Measurements from ENCODE around the gene SLC26A2.

The SLC26A2 gene

DNA sequence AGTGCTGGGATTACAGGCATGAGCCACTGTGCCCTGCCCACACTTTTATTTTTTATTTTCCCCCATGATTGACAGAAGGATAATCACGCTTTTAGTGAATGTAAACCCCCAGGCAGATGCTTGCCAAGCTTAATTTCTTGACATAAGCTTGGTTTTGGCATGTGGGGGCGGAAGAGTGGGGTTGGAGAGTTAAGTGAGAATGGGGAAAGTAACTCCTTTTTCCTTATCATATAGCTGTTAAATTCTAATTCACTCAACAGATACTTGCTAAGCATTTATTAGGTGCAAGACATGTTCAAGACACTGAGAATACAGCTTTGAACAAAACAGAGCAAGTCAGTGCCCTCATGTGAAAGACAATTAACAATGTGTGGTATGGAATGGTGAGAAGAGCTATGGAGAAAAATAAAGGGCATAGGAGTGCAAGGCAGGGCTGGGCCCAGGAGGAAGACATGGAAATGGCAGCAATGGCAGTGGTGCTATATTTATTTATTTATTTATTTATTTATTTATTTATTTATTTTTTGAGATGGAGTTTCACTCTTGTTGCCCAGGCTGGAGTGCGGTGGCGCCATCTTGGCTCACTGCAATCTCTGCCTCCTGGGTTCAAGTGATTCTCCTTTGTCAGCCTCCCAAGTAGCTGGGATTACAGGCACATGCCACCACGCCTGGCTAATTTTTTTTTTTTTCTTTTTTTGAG, 2.2 kb downstream of the SLC26A2 start:
- DNase-seq (ENCODE audit: low spot score), result no peak

DNA sequence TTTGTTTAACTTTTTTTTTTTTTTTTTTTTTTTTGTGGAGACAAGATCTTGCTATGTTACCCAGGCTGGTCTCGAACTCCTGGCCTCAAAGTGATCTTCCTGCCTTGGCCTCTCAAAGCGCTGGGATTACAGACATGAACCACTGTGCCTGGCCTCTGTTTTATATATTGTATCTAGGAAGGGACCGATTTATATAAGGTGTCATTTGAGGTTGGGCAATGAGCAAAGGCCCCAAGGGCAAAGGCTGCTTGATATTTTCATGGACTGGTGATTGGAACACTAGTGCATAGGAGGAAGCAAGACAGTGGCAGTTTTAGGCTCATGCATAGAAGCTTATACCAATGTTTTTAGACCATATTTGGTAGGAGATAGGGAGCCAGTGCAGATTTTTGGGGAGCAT, 3.2 kb downstream of the SLC26A2 start:
- no peak for DNase-seq (ENCODE audit: low spot score)

DNA sequence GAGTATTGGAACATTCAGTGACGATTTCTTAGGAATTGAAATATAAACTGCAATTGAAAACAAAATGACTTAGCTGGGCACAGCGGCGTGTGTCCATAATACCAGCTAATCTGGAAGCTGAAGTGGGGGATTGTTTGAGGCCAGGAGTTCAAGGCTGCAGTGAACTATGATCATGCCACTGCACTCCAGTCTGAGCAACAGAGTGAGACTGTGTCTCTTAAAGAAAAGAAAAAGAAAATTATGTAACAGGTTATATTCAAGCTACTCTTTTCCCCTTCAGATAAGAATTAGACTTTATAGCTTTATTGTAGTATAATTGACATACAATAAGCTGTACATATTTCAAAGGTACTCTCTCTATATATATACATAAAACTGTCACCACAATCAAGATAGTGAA, 6.4 kb downstream of the SLC26A2 start:
- no peak for DNase-seq (ENCODE audit: low spot score)

DNA sequence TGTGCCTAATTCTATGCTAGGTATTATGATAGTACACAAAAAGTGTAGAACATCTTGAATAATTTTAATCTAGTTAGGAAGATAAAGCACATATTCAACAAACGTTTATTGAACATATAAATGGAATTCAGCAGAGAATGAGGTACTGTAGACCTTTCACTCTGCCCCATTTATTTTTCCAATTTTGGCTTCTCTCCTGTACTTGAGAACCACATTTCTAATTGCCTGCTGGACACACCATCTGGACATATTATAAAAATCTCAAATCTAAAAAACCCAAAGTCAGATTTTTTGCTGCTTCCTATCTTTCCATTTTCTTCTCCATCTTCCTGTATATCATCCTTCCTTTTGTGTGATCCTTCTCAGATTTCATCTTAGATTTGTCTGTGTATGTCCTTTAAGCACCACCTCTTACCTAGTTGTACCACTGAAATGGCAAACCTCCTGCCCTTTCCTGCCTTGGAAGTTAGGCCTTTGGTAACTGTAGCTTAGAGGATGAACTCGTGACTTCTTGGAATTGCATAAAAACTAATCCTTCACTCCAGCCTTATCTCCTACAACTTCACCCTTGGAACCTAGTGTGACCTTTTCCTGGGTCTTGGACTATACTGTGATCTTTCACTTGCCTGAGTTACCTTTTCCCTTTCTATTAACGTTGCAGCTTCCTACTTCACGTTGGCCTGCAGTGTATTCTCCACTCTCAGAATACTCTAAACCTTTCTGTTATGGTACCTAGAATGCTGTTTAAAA, 8.8 kb downstream of the SLC26A2 start:
- no peak for DNase-seq (ENCODE audit: low spot score)

DNA sequence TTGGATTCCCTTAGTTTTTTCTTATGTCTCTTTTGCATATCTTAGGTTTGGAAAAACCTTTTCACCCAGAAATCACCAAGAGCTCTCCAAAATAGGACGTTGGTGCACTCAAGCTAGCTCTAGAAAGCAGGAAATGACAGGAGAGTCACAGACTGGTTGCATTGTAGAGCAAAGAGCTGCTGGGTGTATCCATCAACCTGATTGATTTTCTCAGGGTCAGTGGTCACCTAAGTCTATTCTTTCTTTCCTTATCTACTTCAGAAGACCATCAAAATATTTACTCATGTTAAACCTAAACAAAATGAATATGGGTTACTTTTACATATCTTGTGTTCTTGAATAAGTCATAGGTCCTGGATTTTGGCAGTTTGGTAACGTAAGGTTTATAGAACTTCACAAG, 14.9 kb downstream of the SLC26A2 start:
- no peak for DNase-seq (ENCODE audit: low spot score)

DNA sequence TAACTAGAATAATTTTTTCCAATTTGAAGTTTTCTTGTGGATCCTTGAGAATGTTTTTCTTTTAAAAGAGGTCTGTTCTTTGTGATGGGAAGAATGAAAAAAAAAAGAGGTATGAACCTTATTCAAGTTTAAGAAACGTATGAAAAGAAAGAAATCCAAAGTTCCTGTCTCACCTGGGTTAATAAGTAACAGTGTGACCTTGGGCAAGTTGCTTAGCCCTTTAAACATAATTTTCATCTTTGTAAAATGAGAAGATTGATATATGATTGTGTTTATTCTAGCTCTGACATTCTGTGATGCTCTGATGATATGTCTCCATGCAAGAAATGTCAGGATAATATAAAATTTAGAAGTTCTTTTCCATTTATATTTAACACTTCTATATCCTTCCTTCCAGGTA, 19.3 kb downstream of the SLC26A2 start:
- no peak for DNase-seq (ENCODE audit: low spot score)

DNA sequence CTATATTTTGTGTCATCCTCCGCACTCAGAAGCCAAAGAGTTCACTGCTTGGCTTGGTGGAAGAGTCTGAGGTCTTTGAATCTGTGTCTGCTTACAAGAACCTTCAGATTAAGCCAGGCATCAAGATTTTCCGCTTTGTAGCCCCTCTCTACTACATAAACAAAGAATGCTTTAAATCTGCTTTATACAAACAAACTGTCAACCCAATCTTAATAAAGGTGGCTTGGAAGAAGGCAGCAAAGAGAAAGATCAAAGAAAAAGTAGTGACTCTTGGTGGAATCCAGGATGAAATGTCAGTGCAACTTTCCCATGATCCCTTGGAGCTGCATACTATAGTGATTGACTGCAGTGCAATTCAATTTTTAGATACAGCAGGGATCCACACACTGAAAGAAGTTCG, 20.6 kb downstream of the SLC26A2 start:
- no peak for DNase-seq (ENCODE audit: low spot score)

DNA sequence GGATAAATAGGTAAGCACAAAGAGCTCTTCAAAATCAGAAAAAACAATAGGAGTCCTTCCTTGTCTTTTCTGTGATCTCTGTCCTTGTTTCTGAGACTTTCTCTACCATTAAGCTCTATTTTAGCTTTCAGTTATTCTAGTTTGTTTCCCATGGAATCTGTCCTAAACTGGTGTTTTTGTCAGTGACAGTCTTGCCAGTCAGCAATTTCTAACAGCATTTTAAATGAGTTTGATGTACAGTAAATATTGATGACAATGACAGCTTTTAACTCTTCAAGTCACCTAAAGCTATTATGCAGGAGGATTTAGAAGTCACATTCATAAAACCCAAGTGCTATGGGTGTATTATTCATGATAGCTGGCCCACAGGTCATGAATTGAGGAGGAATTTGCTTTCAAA, 21.9 kb downstream of the SLC26A2 start:
- no peak for DNase-seq (ENCODE audit: low spot score)

DNA sequence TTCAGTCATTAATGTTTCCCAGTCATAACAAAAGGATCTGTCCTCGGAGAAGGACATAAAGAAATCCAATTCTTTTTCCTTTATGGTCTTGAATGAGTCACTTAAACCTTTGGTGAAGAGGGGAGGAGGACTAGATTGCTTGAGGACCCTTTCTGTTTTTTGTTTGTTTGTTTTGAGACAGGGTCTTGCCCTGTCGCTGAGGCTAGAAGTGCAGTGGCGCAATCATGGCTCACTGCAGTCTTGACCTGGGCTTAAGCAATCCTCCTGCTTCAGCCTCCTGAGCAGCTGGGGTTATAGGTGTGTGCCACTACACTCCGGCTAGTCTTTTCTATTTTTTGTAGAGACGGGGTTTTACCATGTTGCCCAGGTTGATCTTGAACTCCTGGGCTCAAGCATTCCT, 27.6 kb downstream of the SLC26A2 start:
- no peak for DNase-seq (ENCODE audit: low spot score)

DNA sequence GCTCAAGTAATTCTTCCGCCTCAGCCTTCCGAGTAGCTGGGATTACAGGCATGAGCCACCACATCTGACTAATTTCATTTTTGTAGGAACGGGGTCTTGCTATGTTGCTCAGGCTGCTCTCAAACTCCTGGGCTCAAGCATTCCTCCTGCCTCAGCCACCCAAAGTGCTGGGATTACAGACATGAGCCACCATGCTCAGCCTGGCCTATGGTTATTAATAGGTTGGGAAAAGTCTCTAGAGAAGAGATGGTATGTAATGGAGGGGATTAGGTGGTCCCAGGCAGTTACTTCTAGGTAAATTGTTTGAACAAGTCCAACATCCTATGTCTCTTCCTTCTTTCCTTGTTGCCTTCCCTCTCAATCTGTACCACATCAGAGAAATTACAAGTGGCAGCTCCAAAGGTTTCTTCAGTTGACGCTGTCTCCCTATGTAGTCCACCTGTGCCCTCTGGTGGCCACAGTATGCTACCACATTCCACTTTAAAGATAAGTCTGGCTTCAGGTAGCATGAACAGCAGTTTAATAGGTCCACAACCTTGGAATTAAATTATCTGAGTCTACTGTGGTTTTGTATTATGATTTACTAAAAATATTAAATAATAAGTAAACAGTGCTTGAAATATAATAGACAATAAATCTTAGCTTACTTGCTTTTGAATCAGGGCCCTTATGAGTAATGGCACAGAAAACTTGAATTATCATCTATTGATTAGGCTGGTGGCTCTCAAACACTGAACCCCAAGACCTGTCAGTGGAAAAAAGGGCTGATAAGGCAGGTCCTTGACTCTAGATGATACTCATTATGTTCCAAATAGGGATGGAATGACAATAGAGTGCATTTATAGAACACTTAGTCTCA, 30.2 kb downstream of the SLC26A2 start:
- peak; percentile 88 for DNase-seq (ENCODE audit: low spot score)

DNA sequence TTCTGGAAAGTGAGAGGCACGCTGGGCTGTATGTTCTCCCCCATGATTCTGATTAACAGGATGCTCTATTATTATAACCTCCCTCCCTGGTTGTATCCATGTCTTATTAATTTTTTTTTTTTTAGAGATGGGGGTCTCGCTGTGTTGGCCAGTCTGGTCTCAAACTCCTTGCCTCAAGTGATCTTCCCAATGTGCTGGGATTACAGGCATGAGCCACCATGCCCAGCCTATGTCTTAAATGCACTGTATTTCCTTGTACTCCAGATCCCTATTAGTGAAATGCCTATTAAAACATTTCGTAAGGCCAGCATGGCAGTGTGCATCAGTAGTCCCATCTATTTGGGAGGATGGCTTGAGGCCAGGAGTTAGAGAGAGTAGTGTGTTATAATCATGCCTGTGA, 32.9 kb downstream of the SLC26A2 start:
- no peak for DNase-seq (ENCODE audit: low spot score)

DNA sequence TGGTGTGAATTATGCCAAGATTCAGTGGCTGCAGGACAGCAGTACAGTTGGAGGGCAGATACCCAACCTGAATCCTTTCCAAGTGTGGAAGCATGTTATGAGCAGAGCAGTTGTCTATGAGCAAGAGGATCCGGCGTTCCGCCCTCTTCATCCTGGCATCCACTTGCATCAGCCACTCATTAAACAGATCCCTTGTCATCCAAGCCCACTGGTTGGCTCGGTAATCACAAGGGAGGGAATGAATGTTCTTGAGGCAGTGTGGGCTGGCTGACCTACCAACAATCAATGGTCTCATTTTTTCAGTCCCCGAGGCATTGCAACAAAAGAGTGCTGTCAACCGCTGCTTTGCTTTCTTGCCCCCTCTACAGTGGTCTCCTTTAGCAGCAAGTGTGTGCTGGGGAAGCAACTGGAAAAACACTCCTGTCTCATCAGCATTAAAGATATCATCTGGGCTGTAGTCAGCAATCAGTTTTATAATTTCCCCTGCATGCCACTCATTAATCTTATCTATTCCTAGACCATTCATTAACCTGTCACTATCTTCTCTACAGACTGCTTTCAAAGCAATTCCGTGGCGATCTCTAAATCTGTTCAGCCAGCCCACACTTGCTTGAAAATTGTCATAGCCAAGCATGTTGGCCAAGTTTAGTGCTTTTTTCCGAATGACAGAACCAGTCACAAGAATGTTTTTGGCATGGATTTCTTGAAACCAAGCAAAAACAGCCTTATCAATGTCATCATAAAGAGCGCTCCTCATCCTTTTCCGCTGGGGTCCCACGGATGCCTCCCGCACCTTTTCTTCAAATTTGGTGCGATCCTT, 35.0 kb downstream of the SLC26A2 start:
- DNase-seq (ENCODE audit: low spot score), result peak; percentile 91

DNA sequence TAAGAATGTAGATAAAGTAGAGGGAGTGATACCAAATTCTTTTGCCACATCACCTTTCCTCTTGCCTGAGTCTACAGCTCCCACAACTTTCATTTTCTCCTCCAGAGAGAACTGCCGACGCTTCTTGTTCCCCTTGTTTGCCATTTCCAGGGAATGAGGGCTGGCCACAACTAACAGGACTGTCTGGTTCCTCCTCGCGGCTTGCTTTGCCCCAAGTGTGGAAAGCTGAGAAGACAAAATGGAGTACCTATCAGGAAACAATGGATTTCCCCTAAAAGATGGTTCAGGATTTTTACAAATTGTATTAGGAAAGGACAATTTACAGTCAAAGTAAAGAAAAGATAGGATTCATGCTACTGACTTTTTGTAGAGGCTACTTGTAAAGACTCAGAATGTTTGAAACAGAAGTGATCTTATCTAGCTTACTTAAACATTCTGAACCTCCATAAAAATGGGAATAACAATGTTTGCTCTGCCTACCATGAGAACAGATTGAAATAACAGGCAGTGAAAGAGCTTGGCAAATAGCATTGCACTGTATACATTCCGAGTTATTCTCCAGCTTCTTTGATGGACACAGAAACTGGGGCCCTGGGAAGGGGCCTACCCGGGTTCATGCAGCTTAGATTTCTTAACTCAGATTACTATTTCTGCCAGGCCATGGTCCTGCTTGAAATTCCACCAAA, 35.8 kb downstream of the SLC26A2 start:
- DNase-seq (ENCODE audit: low spot score), result no peak

DNA sequence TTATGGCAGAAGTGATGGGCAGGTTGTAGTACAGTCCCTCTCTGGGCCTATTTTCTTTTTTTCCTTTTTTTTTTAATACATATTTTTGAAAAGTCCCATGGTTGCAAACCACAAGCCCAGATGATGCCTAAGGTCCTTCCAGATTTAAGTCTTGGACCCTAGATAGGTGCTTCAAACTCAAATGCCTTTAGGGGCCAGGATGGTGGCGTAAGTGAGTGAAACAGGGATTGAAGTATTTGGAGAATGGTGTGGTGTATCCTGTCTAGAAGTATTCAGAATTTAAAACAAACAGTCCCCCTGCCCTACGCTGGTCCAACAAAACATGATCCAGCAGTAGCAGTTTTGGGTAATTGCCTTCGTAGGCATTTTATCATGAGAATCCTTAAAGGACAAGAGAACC, 37.7 kb downstream of the SLC26A2 start:
- DNase-seq (ENCODE audit: low spot score), result no peak

DNA sequence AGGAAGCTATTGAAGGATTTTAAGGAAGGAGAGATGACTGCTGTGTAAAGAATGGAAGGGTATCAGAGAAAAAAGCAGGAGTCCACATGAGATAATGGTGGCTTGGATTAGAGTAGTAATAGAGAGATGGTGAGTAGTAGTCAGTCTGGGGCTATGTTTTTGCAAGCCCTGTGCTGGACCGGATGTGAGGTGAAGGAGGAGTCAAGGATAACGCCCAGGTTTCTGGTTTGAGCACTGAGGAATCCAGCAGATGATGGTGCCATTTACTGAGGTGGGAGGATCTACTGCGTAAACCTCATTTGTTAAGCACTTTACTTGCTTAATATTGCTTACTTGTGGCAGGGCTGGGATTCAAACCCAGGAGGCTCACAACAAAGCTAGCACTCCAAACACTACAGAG, 38.8 kb downstream of the SLC26A2 start:
- DNase-seq (ENCODE audit: low spot score), result no peak

DNA sequence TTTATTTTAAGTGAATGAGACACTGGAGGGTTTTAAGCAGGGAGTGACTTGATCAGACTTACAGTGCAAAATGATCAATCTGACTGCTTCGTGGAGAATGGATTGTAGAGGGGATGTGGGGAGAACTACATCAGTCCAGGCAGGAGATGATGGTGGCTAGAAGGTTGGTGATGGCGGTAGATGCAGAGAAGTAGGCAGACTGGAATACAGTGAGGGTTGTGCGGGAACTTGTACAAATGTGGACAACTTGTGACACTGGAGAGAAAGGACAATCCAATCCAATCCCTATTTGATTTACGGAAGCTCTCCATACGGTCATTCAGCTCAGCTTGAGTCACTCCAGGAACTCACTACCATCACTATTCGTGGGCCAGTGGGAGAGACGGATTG, 39.3 kb downstream of the SLC26A2 start:
- DNase-seq (ENCODE audit: low spot score), result no peak

DNA sequence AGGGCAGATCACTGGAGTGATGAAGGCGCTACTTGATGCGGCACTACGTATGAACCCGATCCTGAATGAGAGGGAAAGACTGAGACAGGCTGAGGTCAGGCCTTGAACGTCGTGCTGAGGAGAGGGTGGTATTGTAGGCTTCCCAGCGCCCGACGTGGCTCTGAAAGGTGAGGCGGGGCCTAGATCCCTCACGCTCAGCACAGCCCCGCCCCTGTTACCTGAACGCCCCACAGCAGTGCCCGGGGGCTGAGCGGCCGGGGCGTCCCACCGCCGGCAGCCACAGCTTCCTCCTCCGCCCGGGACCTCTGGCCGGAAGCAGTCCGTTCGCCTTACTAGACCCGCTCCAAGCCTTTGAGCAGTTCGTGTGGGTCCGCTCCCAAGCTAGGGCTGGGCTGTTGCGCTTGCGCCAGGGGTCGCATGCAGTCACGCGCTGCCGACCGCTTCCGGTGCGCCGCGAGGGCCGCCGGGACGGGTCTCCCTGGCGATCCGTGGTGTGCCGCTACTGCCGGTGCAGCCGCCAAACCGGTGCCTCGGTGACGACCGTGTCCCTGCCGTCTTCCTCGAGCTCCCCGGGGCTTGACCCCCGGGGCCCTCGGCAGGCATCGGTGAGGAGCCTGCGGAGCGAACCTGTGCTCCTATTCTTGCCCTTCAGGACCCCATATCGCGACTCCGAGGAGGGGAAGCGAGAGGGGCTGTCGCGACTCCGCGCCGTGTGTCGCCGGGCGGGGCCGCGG, 39.9 kb downstream of the SLC26A2 start, which contains the start of the genes HMGXB3 and TIGD6:
TSS of gene HMGXB3 (plus strand) at position 484 of the 734 bp plus-strand sequence. CDS start 4,114 bp downstream, outside the sequence.
TSS of gene TIGD6 (minus strand) at position 399 of the 734 bp plus-strand sequence. CDS start 4,306 bp downstream, outside the sequence.
- DNase-seq (ENCODE audit: low spot score), result peak; percentile 90

DNA sequence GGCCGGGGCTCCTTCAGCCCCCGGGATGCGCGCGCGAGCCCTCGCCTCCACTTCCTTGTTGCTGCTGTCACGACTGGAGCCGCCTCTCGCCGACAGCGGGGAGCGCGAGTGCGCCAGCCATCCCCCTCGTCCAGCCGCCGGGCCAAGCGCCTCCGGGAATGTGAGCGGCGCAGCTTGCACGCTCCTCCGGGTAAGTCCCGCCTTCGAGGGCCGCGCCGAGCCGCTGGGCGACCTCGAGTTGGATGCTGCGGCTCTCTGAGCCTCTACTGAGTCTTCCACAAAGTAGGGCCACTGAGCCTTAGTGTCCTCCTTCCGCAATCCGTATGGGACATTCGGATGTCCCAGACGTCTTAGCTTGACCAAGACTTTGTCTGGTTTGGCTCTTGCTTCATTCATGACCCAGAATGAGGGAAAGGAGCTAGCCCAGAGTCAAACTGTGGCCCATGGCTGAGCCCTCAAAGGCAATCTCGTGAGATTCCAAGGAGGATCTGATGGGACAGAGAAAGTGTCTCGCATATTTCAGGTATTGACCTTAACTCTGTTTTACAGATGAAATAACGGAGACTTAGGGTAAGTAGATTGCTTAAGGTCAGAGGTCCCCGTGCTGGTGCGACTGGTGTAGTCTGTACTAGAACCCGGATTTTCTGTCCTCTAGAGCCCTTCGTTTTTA, 40.6 kb downstream of the SLC26A2 start:
- no peak for DNase-seq (ENCODE audit: low spot score)

DNA sequence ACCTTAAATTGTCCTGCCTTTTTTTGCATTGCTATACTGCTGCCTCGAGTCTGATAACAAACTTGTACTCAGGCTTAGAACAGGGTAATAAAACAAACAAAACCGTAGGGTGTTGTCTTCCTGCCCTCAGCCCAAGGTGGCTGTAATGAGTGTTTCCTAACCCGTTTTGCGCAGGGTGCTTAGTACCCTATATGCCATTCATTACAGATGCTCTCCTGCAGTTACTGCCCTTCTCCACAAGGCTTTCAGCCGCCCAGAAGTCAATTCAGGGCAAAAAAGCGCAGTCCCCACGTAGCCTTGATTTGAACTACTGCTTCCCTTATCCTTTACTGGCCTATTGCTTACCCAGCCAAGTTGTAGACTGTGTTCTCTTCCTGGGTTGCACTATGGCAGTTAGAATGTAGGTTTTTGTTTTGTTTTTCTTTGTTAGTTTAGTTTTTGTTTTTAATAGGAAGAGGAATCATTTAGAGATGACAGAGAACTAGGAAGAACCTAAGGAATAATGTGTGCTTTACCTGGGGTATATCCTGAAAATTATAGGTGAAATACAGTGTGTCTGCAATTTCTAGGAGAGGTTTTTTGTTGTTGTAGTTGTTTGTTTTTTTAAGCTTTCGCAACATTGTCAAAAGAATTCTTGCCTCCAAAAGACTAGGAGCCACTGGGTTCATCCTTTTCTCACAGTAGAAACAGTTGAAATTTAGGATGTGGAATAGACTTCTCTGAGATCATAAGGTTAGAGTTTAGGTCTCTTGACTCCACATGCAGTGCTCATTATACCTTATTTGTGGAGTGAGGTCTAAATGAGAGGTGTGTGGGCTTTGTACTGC, 41.3 kb downstream of the SLC26A2 start:
- DNase-seq (ENCODE audit: low spot score), result peak; percentile 63

All from pons (tissue), 1 donor.